OCI-LY7 (cell line): ENCODE results near the gene PKN3. TPM values are rescaled to one million over a fixed set of nuclear protein-coding genes. Genes with fewer than 3 reads are reported as not detected.

Experiments
- BruUV-seq: library from RNA; stranded (reverse); fragments of 400-500 nt; replicated peaks from 2 replicates; lab custom pipeline; 2021; lab: Mats Ljungman, UMichigan
- CTCF ChIA-PET: fragments of 300-600 bp; sonication (Branson Sonifier 250); formaldehyde crosslinking; loops from one replicate; lab custom pipeline; 2022; ENCODE audit warnings: antibody characterized with exemption; ENCODE audit not compliant: unreplicated experiment; lab: Charles Lee
- POLR2A ChIA-PET: fragments of 300-600 bp; sonication (Branson Sonifier 250); formaldehyde crosslinking; loops from one replicate; lab custom pipeline; 2022; ENCODE audit warnings: antibody characterized with exemption; lab: Charles Lee
- DNase-seq: peaks from one replicate; pipeline ENCODE4 v3.0.0-alpha.2; 2015; ENCODE audit warnings: low spot score
- H2AFZ ChIP-seq: fragments of 200-600 bp; sonication (generic), shearing (Covaris generic); 2 replicates; pipeline ENCODE4 v1.6.1; 2014; ENCODE audit warnings: mild to moderate bottlenecking, antibody characterized with exemption, low read length, moderate library complexity
- H3K27ac ChIP-seq: fragments of 200-600 bp; sonication (generic); 2 replicates; pipeline ENCODE4 v1.5.1; 2014; ENCODE audit warnings: mixed run types, low read depth, mild to moderate bottlenecking, moderate library complexity, low read length, inconsistent platforms; ENCODE audit not compliant: poor library complexity, severe bottlenecking
- H3K36me3 ChIP-seq: fragments of 200-600 bp; sonication (generic); 2 replicates; pipeline ENCODE4 v1.6.1; 2014; ENCODE audit warnings: mild to moderate bottlenecking, antibody characterized with exemption, low read length, moderate library complexity, mixed read lengths; ENCODE audit not compliant: insufficient read depth
- H3K4me1 ChIP-seq: fragments of 200-600 bp; sonication (generic); 2 replicates; pipeline ENCODE4 v1.5.1; 2014; ENCODE audit warnings: mild to moderate bottlenecking, low read length; ENCODE audit not compliant: insufficient read depth, poor library complexity, severe bottlenecking
- H3K4me2 ChIP-seq: fragments of 200-600 bp; sonication (generic); 2 replicates; pipeline ENCODE4 v1.6.1; 2014; ENCODE audit warnings: mild to moderate bottlenecking, low read length
- H3K4me3 ChIP-seq: fragments of 200-600 bp; sonication (generic); 2 replicates; pipeline ENCODE4 v1.5.1; 2014; ENCODE audit warnings: mild to moderate bottlenecking, low read depth, low read length; ENCODE audit not compliant: poor library complexity, severe bottlenecking
- H3K79me2 ChIP-seq: fragments of 200-600 bp; sonication (generic); 2 replicates; pipeline ENCODE4 v1.6.1; 2016; ENCODE audit warnings: low read depth, mild to moderate bottlenecking, low read length, moderate library complexity, mixed read lengths; ENCODE audit not compliant: insufficient read depth
- H3K9me2 ChIP-seq: fragments of 200-600 bp; sonication (generic); 2 replicates; pipeline ENCODE4 v1.6.1; 2016; ENCODE audit warnings: mild to moderate bottlenecking, low read length, mixed read lengths; ENCODE audit not compliant: insufficient read depth
- H3K9me3 ChIP-seq: fragments of 200-600 bp; sonication (generic); 2 replicates; pipeline ENCODE4 v1.6.1; 2014; ENCODE audit warnings: mild to moderate bottlenecking, mixed run types, low read length, mixed read lengths
- H4K20me1 ChIP-seq: fragments of 200-600 bp; sonication (generic); 2 replicates; pipeline ENCODE4 v1.6.1; 2014; ENCODE audit warnings: mild to moderate bottlenecking, antibody characterized with exemption, low read length, moderate library complexity, mixed read lengths; ENCODE audit not compliant: insufficient read depth
- EZH2phosphoT487 ChIP-seq: fragments of 200-600 bp; sonication (generic); IDR thresholded peaks from 2 replicates; pipeline ENCODE4 v1.6.1; 2018; ENCODE audit warnings: low read depth, borderline replicate concordance, mild to moderate bottlenecking, mixed run types, antibody characterized with exemption, low read length, moderate library complexity, mixed read lengths
- intact Hi-C: fragments of 100-400 bp; cut with micrococcal nuclease; formaldehyde crosslinking; loops from one replicate; pipeline ENCODE4 v1.10.0; 2022; ENCODE audit not compliant: unreplicated experiment
- total RNA-seq, 2 experiments: library from RNA; depleted of rRNA in 1 of 2; stranded (reverse); fragments of >200 nt in 1 of 2; shearing (Covaris generic) in 1 of 2; gene quantifications; 2 replicates each; pipeline ENCODE4 v1.2.3, GENCODE V29; 2014 to 2022
- TF ChIP-seq, protein P1 (sequence below): fragments of 200-600 bp; sonication (generic); conservative IDR thresholded peaks from 2 replicates; pipeline ENCODE4 v1.5.1; 2014; ENCODE audit warnings: mild to moderate bottlenecking, antibody characterized with exemption, low read length, moderate library complexity, mixed read lengths

PKN3 gene
- total RNA-seq, 2 experiments from 2014 or later: 1.5 to 3.3 TPM

GRCh38 chr9:128689293-128689774 is 13.0 kb upstream of the PKN3 start:
- peak overlapping the region; percentile 36; the same call in 1 of the 2 replicates for H3K4me2 ChIP-seq
- intact Hi-C loops: loop anchor here (2.0 to 10.0 kb wide), 4 partner anchors 42 to 1355 kb away; partner anchors contain the start of genes FNBP1 and SPTAN1

GRCh38 chr9:128689820-128690683 is 12.3 kb upstream of the PKN3 start:
- Histone ChIP-seq H3K9me2 (no peaks in the 10 kb centered on the region), H3K4me2 (peak overlapping the region; percentile 93), H3K4me1 (peaks cover 40% of the 10 kb centered on the region), H3K27ac (peak overlapping the region; percentile 59), H4K20me1 (peaks cover 34% of the 10 kb centered on the region), H2AFZ (no peak overlapping the region), H3K9me3 (no peaks in the 10 kb centered on the region), H3K36me3 (peaks cover 67% of the 10 kb centered on the region), H3K79me2 (peaks cover 82% of the 10 kb centered on the region), H3K4me3 (peak overlapping the region; percentile 92)
- ChIA-PET CTCF (interaction anchor here (0.6 to 0.7 kb wide), 2 partner anchors 192 to 623 kb away, joined by 3 to 8 read pairs; partner anchors contain the start of genes KYAT1, LRRC8A and NAIF1), POLR2A (interaction anchor here (0.7 to 1.1 kb wide), 3 partner anchors 11 to 101 kb away, joined by 3 to 4 read pairs (median 3); no protein-coding TSS in a partner anchor)
- TF ChIP-seq, protein P1, sequence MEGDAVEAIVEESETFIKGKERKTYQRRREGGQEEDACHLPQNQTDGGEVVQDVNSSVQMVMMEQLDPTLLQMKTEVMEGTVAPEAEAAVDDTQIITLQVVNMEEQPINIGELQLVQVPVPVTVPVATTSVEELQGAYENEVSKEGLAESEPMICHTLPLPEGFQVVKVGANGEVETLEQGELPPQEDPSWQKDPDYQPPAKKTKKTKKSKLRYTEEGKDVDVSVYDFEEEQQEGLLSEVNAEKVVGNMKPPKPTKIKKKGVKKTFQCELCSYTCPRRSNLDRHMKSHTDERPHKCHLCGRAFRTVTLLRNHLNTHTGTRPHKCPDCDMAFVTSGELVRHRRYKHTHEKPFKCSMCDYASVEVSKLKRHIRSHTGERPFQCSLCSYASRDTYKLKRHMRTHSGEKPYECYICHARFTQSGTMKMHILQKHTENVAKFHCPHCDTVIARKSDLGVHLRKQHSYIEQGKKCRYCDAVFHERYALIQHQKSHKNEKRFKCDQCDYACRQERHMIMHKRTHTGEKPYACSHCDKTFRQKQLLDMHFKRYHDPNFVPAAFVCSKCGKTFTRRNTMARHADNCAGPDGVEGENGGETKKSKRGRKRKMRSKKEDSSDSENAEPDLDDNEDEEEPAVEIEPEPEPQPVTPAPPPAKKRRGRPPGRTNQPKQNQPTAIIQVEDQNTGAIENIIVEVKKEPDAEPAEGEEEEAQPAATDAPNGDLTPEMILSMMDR: no peak
- no peak for TF ChIP-seq EZH2phosphoT487
- no TSS peak for BruUV-seq
- peak; percentile 71 for DNase-seq
- intact Hi-C loops: loop anchor here (2.0 to 10.0 kb wide), 4 partner anchors 43 to 1355 kb away; partner anchors contain the start of genes FNBP1 and SPTAN1

More at GRCh38 chr9:128689293-128689774, 13.0 kb upstream of the PKN3 start:
- ChIA-PET CTCF (interaction anchor here (0.6 to 0.7 kb wide), 3 partner anchors 43 to 622 kb away, joined by 3 to 8 read pairs (median 4); partner anchors contain the start of genes KYAT1, LRRC8A and NAIF1), POLR2A (interaction anchor here (1.0 to 1.1 kb wide), 2 partner anchors 11 to 63 kb away, joined by 3 to 4 read pairs; no protein-coding TSS in a partner anchor)
- peaks cover 88% of the 10 kb centered on the region for H3K79me2 ChIP-seq
- TF ChIP-seq, protein P1: no peak
- TF ChIP-seq EZH2phosphoT487: no peak
- H3K4me1 ChIP-seq: peaks cover 40% of the 10 kb centered on the region
- BruUV-seq: no TSS peak
- peaks cover 64% of the 10 kb centered on the region for H3K36me3 ChIP-seq
- no peak for DNase-seq
- peaks cover 34% of the 10 kb centered on the region for H4K20me1 ChIP-seq
- H3K9me2 ChIP-seq: no peaks in the 10 kb centered on the region
- peak overlapping the region; percentile 63 for H3K27ac ChIP-seq
- H3K4me3 ChIP-seq: peak overlapping the region; percentile 80
- H2AFZ ChIP-seq: no peak overlapping the region
- H3K9me3 ChIP-seq: no peaks in the 10 kb centered on the region
